HepG2 (cell line): ENCODE measurements around the gene CPXM1. TPM values are rescaled to one million over a fixed set of nuclear protein-coding genes. Genes with fewer than 3 reads are reported as not detected.

Source experiments
- AGO1 ChIP-seq: fragments of 200-400 bp; formaldehyde crosslinking; IDR thresholded peaks from 2 replicates; pipeline ENCODE4 v1.6.1; 2017; ENCODE audit warnings: mild to moderate bottlenecking, low read depth, low read length, moderate library complexity; ENCODE audit not compliant: poor library complexity, severe bottlenecking
- EZH2 ChIP-seq: conservative IDR thresholded peaks from 2 replicates; pipeline ENCODE4 v1.6.1; 2012; ENCODE audit warnings: mild to moderate bottlenecking, low read depth, low read length, moderate library complexity
- FOXO4 ChIP-seq: sonication (generic); formaldehyde crosslinking; conservative IDR thresholded peaks from 2 replicates; pipeline ENCODE4 v1.8.1; 2023; ENCODE audit warnings: missing genetic modification reagents
- HNF1B ChIP-seq: sonication (generic); formaldehyde crosslinking; IDR thresholded peaks from 2 replicates; pipeline ENCODE4 v1.5.1; 2020; ENCODE audit warnings: mild to moderate bottlenecking, moderate library complexity, missing genetic modification reagents
- IRF2 ChIP-seq: IDR thresholded peaks from 2 replicates; pipeline ENCODE4 v1.6.1; 2018; ENCODE audit warnings: missing genetic modification reagents, missing compliant biosample characterization
- MTERF4 ChIP-seq: sonication (generic); formaldehyde crosslinking; IDR thresholded peaks from 2 replicates; pipeline ENCODE4 v1.8.0; 2023; ENCODE audit warnings: mild to moderate bottlenecking, missing genetic modification reagents
- MYNN ChIP-seq: sonication (generic); formaldehyde crosslinking; IDR thresholded peaks from 2 replicates; pipeline ENCODE4 v1.4.0; 2020; ENCODE audit warnings: mild to moderate bottlenecking, low read depth, missing genetic modification reagents
- NPAS2 ChIP-seq: sonication (generic); formaldehyde crosslinking; IDR thresholded peaks from 2 replicates; pipeline ENCODE4 v1.8.0; 2022; ENCODE audit warnings: mild to moderate bottlenecking, missing genetic modification reagents, borderline replicate concordance
- PLSCR1 ChIP-seq: sonication (generic); formaldehyde crosslinking; IDR thresholded peaks from 2 replicates; pipeline ENCODE4 v1.5.0; 2020; ENCODE audit warnings: missing genetic modification reagents, mild to moderate bottlenecking, borderline replicate concordance
- RFX1 ChIP-seq: fragments of 450-650 bp; IDR thresholded peaks from 2 replicates; pipeline ENCODE4 v1.6.1; 2017
- SAP130 ChIP-seq: IDR thresholded peaks from 2 replicates; pipeline ENCODE4 v1.6.1; 2016; ENCODE audit warnings: low read depth
- SIX4 ChIP-seq: sonication (generic); formaldehyde crosslinking; IDR thresholded peaks from 2 replicates; pipeline ENCODE4 v1.4.0; 2020; ENCODE audit warnings: missing genetic modification reagents
- SKIL ChIP-seq: sonication (generic); formaldehyde crosslinking; IDR thresholded peaks from 2 replicates; pipeline ENCODE4 v1.8.0; 2022; ENCODE audit warnings: missing genetic modification reagents, mild to moderate bottlenecking, moderate library complexity, borderline replicate concordance
- SMARCC2 ChIP-seq: fragments of 450-650 bp; IDR thresholded peaks from 2 replicates; pipeline ENCODE4 v1.6.1; 2017; ENCODE audit warnings: antibody characterized with exemption, mild to moderate bottlenecking
- TEAD2 ChIP-seq: sonication (generic); formaldehyde crosslinking; IDR thresholded peaks from 2 replicates; pipeline ENCODE4 v1.9.0; 2021; ENCODE audit warnings: missing genetic modification reagents
- TGIF2 ChIP-seq: IDR thresholded peaks from 2 replicates; pipeline ENCODE4 v1.6.1; 2016; ENCODE audit warnings: control low read depth, missing compliant biosample characterization
- ZFP41 ChIP-seq: sonication (generic); formaldehyde crosslinking; IDR thresholded peaks from 2 replicates; pipeline ENCODE4 v1.4.0; 2020; ENCODE audit warnings: mild to moderate bottlenecking, missing genetic modification reagents, borderline replicate concordance
- ZNF234 ChIP-seq: sonication (generic); formaldehyde crosslinking; conservative IDR thresholded peaks from 2 replicates; pipeline ENCODE4 v1.5.1; 2020; ENCODE audit warnings: mild to moderate bottlenecking, missing genetic modification reagents
- ZNF362 ChIP-seq: sonication (generic); formaldehyde crosslinking; IDR thresholded peaks from 2 replicates; pipeline ENCODE4 v1.4.0; 2020; ENCODE audit warnings: missing genetic modification reagents, mild to moderate bottlenecking, borderline replicate concordance
- ZNF382 ChIP-seq: sonication (generic); formaldehyde crosslinking; IDR thresholded peaks from 2 replicates; pipeline ENCODE4 v1.5.0; 2020; ENCODE audit warnings: missing genetic modification reagents, mild to moderate bottlenecking, borderline replicate concordance
- ZNF841 ChIP-seq: sonication (generic); formaldehyde crosslinking; IDR thresholded peaks from 2 replicates; pipeline ENCODE4 v1.8.1; 2023; ENCODE audit warnings: missing genetic modification reagents, borderline replicate concordance
- polyA plus RNA-seq, 8 experiments: library from polyadenylated mRNA; depleted of rRNA in 3 of 8; stranded (reverse) in 7 of 8; unstranded in 1 of 8; fragments of >200 nt; fragmentation: Illumina TruSeq in 4 of 8; extraction: Trizol in 4 of 8; gene quantifications; 2 replicates each; pipeline versions ENCODE4 v1.2.1 to v1.2.3, GENCODE V29; 2011 to 2016; ENCODE audit warnings: low read depth in 4 of 8, missing spikeins in 1 of 8, mixed read lengths in 1 of 8; ENCODE audit not compliant: insufficient read depth in 1 of 8
- total RNA-seq, 5 experiments: library from RNA; depleted of rRNA; stranded (reverse); fragments of >200 nt; fragmentation: Illumina TruSeq; extraction: Trizol; gene quantifications; 2 replicates each; pipeline ENCODE4 v1.2.3, GENCODE V29; 2016; ENCODE audit warnings: low read depth in 1 of 5

CPXM1 gene
- total and polyA plus RNA-seq, 2 of the 13 experiments (the other 11 are each of a cell fraction or from before 2014, with no cell fraction given) = 0.07 TPM; not detected in 1

- TF ChIP-seq SKIL (CRISPR knock-in tag) = no peak; the same call in 1 of the 2 replicates
- TF ChIP-seq NPAS2 = no peak
- TF ChIP-seq RFX1 = no peak
- TF ChIP-seq MTERF4 (CRISPR knock-in tag) = 0 out of 2 replicates have a peak, but pooled peaks have one; percentile 36
- TF ChIP-seq TGIF2 (CRISPR knock-in tag) = 0 out of 2 replicates have a peak, but pooled peaks have one; percentile 0
- no peak for TF ChIP-seq ZNF382
- peak; percentile 74 for TF ChIP-seq SAP130
- TF ChIP-seq PLSCR1 (CRISPR knock-in tag) = no peak
- TF ChIP-seq ZNF362 (CRISPR knock-in tag) = no peak
- no peak for TF ChIP-seq TEAD2 (CRISPR knock-in tag)
- no peak; the same call in 1 of the 2 replicates for TF ChIP-seq MYNN
- no peak for TF ChIP-seq IRF2 (CRISPR knock-in tag)
- 0 out of 2 replicates have a peak, but pooled peaks have one; percentile 7 for TF ChIP-seq SIX4 (CRISPR knock-in tag)
- TF ChIP-seq HNF1B (CRISPR knock-in tag) = no peak
- TF ChIP-seq ZNF234 (CRISPR knock-in tag) = no peak
- TF ChIP-seq ZNF841 (CRISPR knock-in tag) = no peak
- no peak for TF ChIP-seq EZH2
- TF ChIP-seq SMARCC2 = no peak; the same call in 1 of the 2 replicates
- no peak for TF ChIP-seq ZFP41 (CRISPR knock-in tag)
- peak; percentile 11 for TF ChIP-seq AGO1
- TF ChIP-seq FOXO4 = no peak
Measured at GRCh38 chr20:2840967-2841531, 40.6 kb upstream of the CPXM1 start (continued).
